Neural cell (in vitro differentiated cells): Measurements from ENCODE around the gene PDLIM5.

Experiments used
- CTCF ChIP-seq: fragments of 450-650 bp; IDR thresholded peaks from 2 replicates; pipeline ENCODE4 v1.5.1; 2014; ENCODE audit warnings: antibody characterized with exemption, mild to moderate bottlenecking, moderate library complexity; ENCODE audit not compliant: poor library complexity, severe bottlenecking
- EP300 ChIP-seq: fragments of 450-650 bp; conservative IDR thresholded peaks from 2 replicates; pipeline ENCODE4 v1.6.1; 2014; ENCODE audit warnings: antibody characterized with exemption, mild to moderate bottlenecking, moderate library complexity; ENCODE audit not compliant: poor library complexity, severe bottlenecking
- EZH2 ChIP-seq: fragments of 200-600, 300-800 bp; shearing (Covaris generic), sonication (generic); IDR thresholded peaks from 2 replicates; pipeline ENCODE4 v1.6.1; 2014; ENCODE audit warnings: antibody characterized with exemption, low read length, borderline replicate concordance, mild to moderate bottlenecking; ENCODE audit not compliant: insufficient read depth, poor library complexity, severe bottlenecking
- MXI1 ChIP-seq: fragments of 450-650 bp; conservative IDR thresholded peaks from 2 replicates; pipeline ENCODE4 v1.6.1; 2014; ENCODE audit warnings: antibody characterized with exemption, mild to moderate bottlenecking; ENCODE audit not compliant: poor library complexity, severe bottlenecking
- POLR2AphosphoS5 ChIP-seq: IDR thresholded peaks from 2 replicates; pipeline ENCODE4 v1.6.1; 2012
- SMC3 ChIP-seq: fragments of 450-650 bp; conservative IDR thresholded peaks from 2 replicates; pipeline ENCODE4 v1.6.1; 2014; ENCODE audit warnings: antibody characterized with exemption, mild to moderate bottlenecking, moderate library complexity; ENCODE audit not compliant: poor library complexity
- TF ChIP-seq, protein P1 (sequence below): IDR thresholded peaks from 2 replicates; pipeline ENCODE4 v1.6.1; 2012; ENCODE audit warnings: borderline replicate concordance

DNA sequence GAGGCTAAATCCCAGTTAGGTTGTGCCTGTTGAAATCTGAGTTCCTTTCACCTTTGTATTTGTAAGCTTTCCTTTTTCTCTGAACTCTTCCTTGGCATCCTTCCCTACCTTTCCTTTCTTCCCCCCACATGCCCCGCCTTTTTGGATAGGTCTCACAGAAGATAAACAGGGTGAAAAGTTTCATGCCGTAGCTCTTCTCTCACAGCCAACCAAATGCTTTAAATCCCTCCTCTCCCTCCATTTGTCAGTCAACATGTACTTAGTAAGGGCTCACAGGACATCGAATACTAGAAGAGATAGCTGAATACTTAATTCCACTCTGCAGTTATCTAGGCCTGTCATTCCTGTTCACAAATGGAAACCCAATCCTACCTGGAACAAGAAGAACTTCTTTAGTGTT is 198.9 kb downstream of the PDLIM5 start:
- TF ChIP-seq CTCF (no peak), EZH2 (no peak), SMC3 (no peak), POLR2AphosphoS5 (no peak), EP300 (no peak), MXI1 (no peak)
- TF ChIP-seq, protein P1, sequence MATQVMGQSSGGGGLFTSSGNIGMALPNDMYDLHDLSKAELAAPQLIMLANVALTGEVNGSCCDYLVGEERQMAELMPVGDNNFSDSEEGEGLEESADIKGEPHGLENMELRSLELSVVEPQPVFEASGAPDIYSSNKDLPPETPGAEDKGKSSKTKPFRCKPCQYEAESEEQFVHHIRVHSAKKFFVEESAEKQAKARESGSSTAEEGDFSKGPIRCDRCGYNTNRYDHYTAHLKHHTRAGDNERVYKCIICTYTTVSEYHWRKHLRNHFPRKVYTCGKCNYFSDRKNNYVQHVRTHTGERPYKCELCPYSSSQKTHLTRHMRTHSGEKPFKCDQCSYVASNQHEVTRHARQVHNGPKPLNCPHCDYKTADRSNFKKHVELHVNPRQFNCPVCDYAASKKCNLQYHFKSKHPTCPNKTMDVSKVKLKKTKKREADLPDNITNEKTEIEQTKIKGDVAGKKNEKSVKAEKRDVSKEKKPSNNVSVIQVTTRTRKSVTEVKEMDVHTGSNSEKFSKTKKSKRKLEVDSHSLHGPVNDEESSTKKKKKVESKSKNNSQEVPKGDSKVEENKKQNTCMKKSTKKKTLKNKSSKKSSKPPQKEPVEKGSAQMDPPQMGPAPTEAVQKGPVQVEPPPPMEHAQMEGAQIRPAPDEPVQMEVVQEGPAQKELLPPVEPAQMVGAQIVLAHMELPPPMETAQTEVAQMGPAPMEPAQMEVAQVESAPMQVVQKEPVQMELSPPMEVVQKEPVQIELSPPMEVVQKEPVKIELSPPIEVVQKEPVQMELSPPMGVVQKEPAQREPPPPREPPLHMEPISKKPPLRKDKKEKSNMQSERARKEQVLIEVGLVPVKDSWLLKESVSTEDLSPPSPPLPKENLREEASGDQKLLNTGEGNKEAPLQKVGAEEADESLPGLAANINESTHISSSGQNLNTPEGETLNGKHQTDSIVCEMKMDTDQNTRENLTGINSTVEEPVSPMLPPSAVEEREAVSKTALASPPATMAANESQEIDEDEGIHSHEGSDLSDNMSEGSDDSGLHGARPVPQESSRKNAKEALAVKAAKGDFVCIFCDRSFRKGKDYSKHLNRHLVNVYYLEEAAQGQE: no peak
